Suprapubic skin (tissue), 4 donors: ENCODE data around the gene C6orf52.

Experiments used
- CTCF ChIP-seq, 2 donors: fragments of 200-600 bp in 1 of 2; fragments of 450-650 bp in 1 of 2; sonication (generic) in 1 of 2; IDR thresholded peaks; one replicate each; pipeline ENCODE4 v1.5.1; 2016 to 2019; ENCODE audit warnings: antibody characterized with exemption in 2 of 2, mild to moderate bottlenecking in 1 of 2, moderate library complexity in 1 of 2
- EP300 ChIP-seq: sonication (generic); formaldehyde crosslinking; IDR thresholded peaks from one replicate; pipeline ENCODE4 v1.6.1; 2017; ENCODE audit warnings: antibody characterized with exemption
- POLR2A ChIP-seq, 2 donors: fragments of 450-650 bp; IDR thresholded peaks; one replicate each; pipeline ENCODE4 v1.6.1; 2017; ENCODE audit warnings: antibody characterized with exemption in 2 of 2, mild to moderate bottlenecking in 2 of 2, moderate library complexity in 2 of 2
- POLR2AphosphoS5 ChIP-seq, 3 donors: sonication (generic); formaldehyde crosslinking; IDR thresholded peaks; one replicate each; pipeline ENCODE4 v1.6.1; 2017; ENCODE audit warnings: antibody characterized with exemption in 3 of 3

DNA sequence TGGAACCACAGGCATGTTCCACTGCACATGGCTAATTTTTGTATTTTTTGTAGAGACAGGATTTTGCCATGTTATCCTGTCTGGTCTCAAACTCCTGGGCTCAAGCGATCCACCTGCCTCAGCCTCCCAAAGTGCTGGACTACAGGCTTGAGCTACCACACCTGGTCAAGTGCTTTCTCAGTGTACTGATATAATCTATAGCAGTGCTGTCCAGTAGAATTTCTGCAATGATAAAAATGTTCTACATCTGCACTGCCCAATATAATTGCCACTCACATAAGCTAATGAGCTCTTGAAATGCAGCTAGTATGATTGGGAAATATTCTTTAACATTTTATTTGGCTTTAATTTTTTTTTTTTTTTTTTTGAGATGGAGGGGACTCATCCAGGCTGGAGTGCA, 64.2 kb downstream of the C6orf52 start:
- TF ChIP-seq CTCF (IDR thresholded peaks at IDR 0.05): no peak
- TF ChIP-seq POLR2A (IDR thresholded peaks at IDR 0.05): no peak
- TF ChIP-seq POLR2AphosphoS5 (IDR thresholded peaks at IDR 0.05): no peak
- TF ChIP-seq EP300: no peak
